ENCODE results near the gene EDN1. TPM values are rescaled to one million over a fixed set of nuclear protein-coding genes. Genes with fewer than 3 reads are reported as not detected.

The EDN1 gene
- total and polyA plus RNA-seq, 12 donors, result 0.36 to 7.8 (median 3.4) TPM

DNA sequence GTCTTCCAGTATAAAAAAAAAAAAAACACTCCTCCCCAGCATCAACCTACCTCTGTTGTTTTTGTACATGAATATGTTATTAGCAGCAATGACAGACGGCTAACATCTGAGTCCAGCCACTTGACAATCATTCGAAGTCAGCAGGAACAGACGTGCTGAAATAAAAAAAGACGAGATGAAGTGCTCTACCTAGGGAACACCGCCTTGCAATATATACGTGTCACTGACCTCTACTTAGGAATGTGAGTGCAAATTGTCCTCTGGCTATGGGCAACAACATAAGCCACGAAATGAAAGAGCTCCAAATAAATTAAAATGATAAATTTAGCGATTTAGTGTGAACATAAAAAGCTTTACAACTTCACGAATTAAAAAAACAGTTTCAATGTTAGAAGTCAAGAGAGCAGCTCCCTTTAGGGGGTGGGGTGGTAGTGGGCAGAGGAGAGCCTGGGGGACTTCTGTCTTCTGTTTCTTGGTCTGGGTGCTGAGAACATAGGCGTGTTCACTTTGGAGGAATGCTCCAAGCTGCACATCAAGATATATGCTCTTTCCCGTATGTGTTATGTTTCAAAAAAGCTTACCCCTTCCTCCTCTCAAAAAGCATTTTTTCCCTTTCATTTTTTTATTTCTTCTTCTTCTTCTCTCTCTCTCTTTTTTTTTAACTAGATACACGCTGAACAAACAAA is 23.3 kb downstream of the EDN1 start:
- no peak for DNase-seq
- Histone ChIP-seq H3K36me3 (no peaks in the 10 kb centered on the region), H3K9me3 (peaks cover 0 to 14% (median 4%) of the 10 kb centered on the region in 11 donors), H3K27ac (no peak overlapping the region), H3K27me3 (peaks cover 0 to 3% (median 0%) of the 10 kb centered on the region in 7 donors), H3K4me3 (no peak overlapping the region), H3K4me1 (no peaks in the 10 kb centered on the region)
- ATAC-seq, result no peak
- intact Hi-C loops (cut with DNase I), result loop anchor here in 1 of 10 donors (2.0 to 5.0 kb wide), 2 partner anchors 77 to 274 kb away; no protein-coding TSS in a partner anchor
- TF ChIP-seq, protein P1, sequence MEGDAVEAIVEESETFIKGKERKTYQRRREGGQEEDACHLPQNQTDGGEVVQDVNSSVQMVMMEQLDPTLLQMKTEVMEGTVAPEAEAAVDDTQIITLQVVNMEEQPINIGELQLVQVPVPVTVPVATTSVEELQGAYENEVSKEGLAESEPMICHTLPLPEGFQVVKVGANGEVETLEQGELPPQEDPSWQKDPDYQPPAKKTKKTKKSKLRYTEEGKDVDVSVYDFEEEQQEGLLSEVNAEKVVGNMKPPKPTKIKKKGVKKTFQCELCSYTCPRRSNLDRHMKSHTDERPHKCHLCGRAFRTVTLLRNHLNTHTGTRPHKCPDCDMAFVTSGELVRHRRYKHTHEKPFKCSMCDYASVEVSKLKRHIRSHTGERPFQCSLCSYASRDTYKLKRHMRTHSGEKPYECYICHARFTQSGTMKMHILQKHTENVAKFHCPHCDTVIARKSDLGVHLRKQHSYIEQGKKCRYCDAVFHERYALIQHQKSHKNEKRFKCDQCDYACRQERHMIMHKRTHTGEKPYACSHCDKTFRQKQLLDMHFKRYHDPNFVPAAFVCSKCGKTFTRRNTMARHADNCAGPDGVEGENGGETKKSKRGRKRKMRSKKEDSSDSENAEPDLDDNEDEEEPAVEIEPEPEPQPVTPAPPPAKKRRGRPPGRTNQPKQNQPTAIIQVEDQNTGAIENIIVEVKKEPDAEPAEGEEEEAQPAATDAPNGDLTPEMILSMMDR (IDR thresholded peaks at IDR 0.05), result no peak
- 50 to 62% methylated on average over 12 of the region's 12 CpGs for WGBS, 2 donors

DNA sequence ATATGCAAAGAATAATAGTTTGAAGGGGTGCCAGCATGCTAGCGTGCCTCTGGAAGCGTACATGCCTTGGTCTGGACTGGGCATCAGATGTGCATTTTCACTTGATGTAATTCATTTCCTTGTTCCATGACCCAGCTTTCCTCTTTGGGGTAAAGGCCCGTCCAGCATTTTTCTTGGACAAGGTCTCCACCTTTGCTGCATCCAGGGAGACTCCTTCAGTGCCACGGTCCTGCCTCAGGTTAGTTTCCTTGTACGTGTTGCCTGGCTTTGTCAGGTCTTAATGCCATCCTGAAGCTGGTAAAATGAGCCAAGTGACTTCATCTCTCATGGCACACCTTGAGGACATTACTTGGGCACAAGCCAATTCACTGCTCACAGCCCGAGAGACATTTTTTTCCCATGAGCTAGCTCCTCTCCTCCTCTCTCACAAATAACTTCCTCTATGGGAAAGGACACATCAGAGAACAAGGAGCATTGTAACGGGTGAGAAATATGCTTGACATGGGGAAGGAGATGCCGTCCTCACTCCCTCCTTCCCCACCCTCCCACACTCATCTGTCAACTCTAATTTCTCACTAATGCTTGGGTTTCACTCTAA is 23.9 kb downstream of the EDN1 start:
- TF ChIP-seq, protein P1 (IDR thresholded peaks at IDR 0.05), result no peak
- ATAC-seq, result no peak
- DNase-seq, result no peak
- Histone ChIP-seq H3K36me3 (no peaks in the 10 kb centered on the region), H3K27ac (no peak overlapping the region), H3K27me3 (peaks cover 0 to 3% (median 0%) of the 10 kb centered on the region in 7 donors), H3K4me1 (no peaks in the 10 kb centered on the region), H3K4me3 (no peak overlapping the region), H3K9me3 (peaks cover 0 to 15% (median 6%) of the 10 kb centered on the region in 11 donors)
- intact Hi-C loops (cut with DNase I), result loop anchor here in 1 of 10 donors (2.0 to 5.0 kb wide), 2 partner anchors 77 to 273 kb away; no protein-coding TSS in a partner anchor
- 43 to 49% methylated on average over 8 of the region's 8 CpGs for WGBS, 2 donors

DNA sequence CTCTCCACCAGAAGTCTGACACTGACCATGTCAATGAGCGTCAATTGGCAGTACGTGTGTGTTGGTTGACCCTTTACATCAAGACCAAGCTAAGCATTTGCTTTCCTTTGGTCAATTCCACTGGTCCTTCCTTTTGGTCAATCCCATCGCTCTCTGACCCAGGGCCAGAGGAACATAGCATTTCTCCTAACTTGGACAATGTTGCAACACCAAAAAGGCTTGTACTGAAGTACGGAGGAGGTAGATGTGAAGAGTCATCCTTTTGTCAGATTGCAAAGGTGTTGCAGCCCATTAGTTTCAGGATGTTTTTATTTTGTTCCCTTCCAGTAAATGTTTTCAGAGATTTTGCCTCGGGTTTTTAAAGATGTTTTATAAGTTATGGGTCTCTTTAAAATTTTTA is 24.6 kb downstream of the EDN1 start:
- peaks cover 0 to 15% (median 6%) of the 10 kb centered on the region in 11 donors for H3K9me3 ChIP-seq
- 87 to 93% methylated on average over 5 of the region's 5 CpGs for WGBS, 2 donors
- intact Hi-C loops (cut with DNase I), result loop anchor here in 1 of 10 donors (5.0 kb wide), 1 partner anchor 273 kb away; no protein-coding TSS in a partner anchor
- peaks cover 0 to 3% (median 0%) of the 10 kb centered on the region in 7 donors for H3K27me3 ChIP-seq
- TF ChIP-seq, protein P1 (IDR thresholded peaks at IDR 0.05), result no peak
- H3K36me3 ChIP-seq, result no peaks in the 10 kb centered on the region
- H3K27ac ChIP-seq, result no peak overlapping the region
- ATAC-seq (no peak), DNase-seq (no peak)
- no peaks in the 10 kb centered on the region for H3K4me1 ChIP-seq
- H3K4me3 ChIP-seq, result no peak overlapping the region

GRCh38 chr6:12315292-12316081 is 25.3 kb downstream of the EDN1 start:
- no peak for DNase-seq
- intact Hi-C loops (cut with DNase I), result no loop called here
- no peaks in the 10 kb centered on the region for H3K4me1 ChIP-seq
- H3K27ac ChIP-seq, result no peak overlapping the region
- no peak overlapping the region for H3K4me3 ChIP-seq
- peaks cover 0 to 3% (median 0%) of the 10 kb centered on the region in 7 donors for H3K27me3 ChIP-seq
- WGBS, 2 donors, result 96% methylated on average over 5 of the region's 5 CpGs
- H3K9me3 ChIP-seq, result peaks cover 0 to 15% (median 6%) of the 10 kb centered on the region in 11 donors
- no peak for ATAC-seq
- TF ChIP-seq, protein P1 (IDR thresholded peaks at IDR 0.05), result no peak
- no peaks in the 10 kb centered on the region for H3K36me3 ChIP-seq
